IMR-90 (cell line): ENCODE measurements around the gene HBM. TPM values are rescaled to one million over a fixed set of nuclear protein-coding genes. Genes with fewer than 3 reads are reported as not detected.

ENCODE experiments used
- ATAC-seq: fragments of 200-7000 bp; cut with Tn5 transposase; 2 replicates; pipeline ENCODE4 v1.9.1; 2020; ENCODE audit warnings: low read depth, mild to moderate bottlenecking, moderate library complexity
- BruUV-seq: library from RNA; stranded (reverse); fragments of 400-500 nt; replicated peaks from 2 replicates; lab custom pipeline; 2021; lab: Mats Ljungman, UMichigan
- CTCF ChIA-PET: fragments of 300-600 bp; formaldehyde crosslinking; extraction: SDS; loops from one replicate; lab custom pipeline; 2021; ENCODE audit warnings: antibody characterized with exemption; lab: Yijun Ruan, JAX
- POLR2A ChIA-PET: fragments of 300-600 bp; sonication (Branson Sonifier 250); formaldehyde crosslinking; loops from one replicate; lab custom pipeline; 2022; ENCODE audit warnings: antibody characterized with exemption; ENCODE audit not compliant: unreplicated experiment; lab: Charles Lee
- DNase-seq: peaks from one replicate; pipeline ENCODE4 v3.0.0; 2013
- H2AFZ ChIP-seq: replicated peaks from 2 replicates; pipeline ENCODE3; 2013; ENCODE audit warnings: low read length, mild to moderate bottlenecking; ENCODE audit not compliant: poor library complexity
- H2AK5ac ChIP-seq: 2 replicates; pipeline ENCODE4 v1.6.1; 2013; ENCODE audit warnings: low read depth, low read length, inconsistent platforms
- H2AK9ac ChIP-seq: replicated peaks from 2 replicates; pipeline ENCODE3; 2013; ENCODE audit warnings: mild to moderate bottlenecking, low read depth, low read length, moderate library complexity; ENCODE audit not compliant: poor library complexity
- H2BK120ac ChIP-seq: 2 replicates; pipeline ENCODE4 v1.6.1; 2013; ENCODE audit warnings: low read depth, low read length, inconsistent platforms
- H2BK15ac ChIP-seq: 3 replicates; pipeline ENCODE4 v1.6.1; 2013; ENCODE audit warnings: low read depth, low read length, inconsistent platforms
- H2BK20ac ChIP-seq: 2 replicates; pipeline ENCODE4 v1.6.1; 2013; ENCODE audit warnings: low read depth, mild to moderate bottlenecking, inconsistent platforms, low read length, moderate library complexity
- H2BK5ac ChIP-seq: 2 replicates; pipeline ENCODE4 v1.6.1; 2013; ENCODE audit warnings: mild to moderate bottlenecking, low read depth, low read length, inconsistent platforms; ENCODE audit not compliant: poor library complexity, severe bottlenecking
- H3K14ac ChIP-seq: replicated peaks from 2 replicates; pipeline ENCODE4 v1.6.1; 2013; ENCODE audit warnings: low read depth, low read length, inconsistent platforms
- H3K18ac ChIP-seq: 2 replicates; pipeline ENCODE4 v1.6.1; 2013; ENCODE audit warnings: low read depth, low read length, control low read depth
- H3K23ac ChIP-seq: 2 replicates; pipeline ENCODE4 v1.6.1; 2013; ENCODE audit warnings: low read depth, low read length, inconsistent platforms
- H3K27ac ChIP-seq: 2 replicates; pipeline ENCODE4 v1.5.1; 2013; ENCODE audit warnings: mild to moderate bottlenecking, control low read depth, low read length; ENCODE audit not compliant: insufficient read depth
- H3K27me3 ChIP-seq: 2 replicates; pipeline ENCODE4 v1.6.1; 2013; ENCODE audit warnings: low read length; ENCODE audit not compliant: control insufficient read depth, insufficient read depth
- H3K36me3 ChIP-seq: 2 replicates; pipeline ENCODE4 v1.6.1; 2013; ENCODE audit warnings: low read length, mixed read lengths; ENCODE audit not compliant: control insufficient read depth, insufficient read depth
- H3K4ac ChIP-seq: 2 replicates; pipeline ENCODE4 v1.6.1; 2013; ENCODE audit warnings: low read depth, low read length, inconsistent platforms
- H3K4me1 ChIP-seq: 2 replicates; pipeline ENCODE4 v1.6.1; 2013; ENCODE audit warnings: low read length, mixed read lengths; ENCODE audit not compliant: control insufficient read depth, insufficient read depth
- H3K4me2 ChIP-seq: 2 replicates; pipeline ENCODE4 v1.6.1; 2013; ENCODE audit warnings: low read depth, mild to moderate bottlenecking, control low read depth, low read length, moderate library complexity
- H3K4me3 ChIP-seq: 2 replicates; pipeline ENCODE4 v1.5.1; 2013; ENCODE audit warnings: low read depth, mild to moderate bottlenecking, control low read depth, low read length, moderate library complexity; ENCODE audit not compliant: insufficient read depth
- H3K56ac ChIP-seq: 2 replicates; pipeline ENCODE4 v1.6.1; 2013; ENCODE audit warnings: low read length, inconsistent platforms; ENCODE audit not compliant: insufficient read depth; ENCODE audit errors: extremely low read depth
- H3K79me1 ChIP-seq, 2 experiments: 2 replicates each; pipeline ENCODE4 v1.6.1; 2013; ENCODE audit warnings: low read length in 2 of 2, inconsistent platforms in 1 of 2, low read depth in 1 of 2
- H3K9ac ChIP-seq: 2 replicates; pipeline ENCODE4 v1.6.1; 2013; ENCODE audit warnings: low read depth, low read length, control low read depth
- H3K9me1 ChIP-seq: 2 replicates; pipeline ENCODE4 v1.6.1; 2013; ENCODE audit warnings: low read length, inconsistent platforms; ENCODE audit not compliant: insufficient read depth
- H3K9me3 ChIP-seq: 2 replicates; pipeline ENCODE4 v1.6.1; 2013; ENCODE audit warnings: low read length; ENCODE audit not compliant: control insufficient read depth, insufficient read depth
- H4K20me1 ChIP-seq: 2 replicates; pipeline ENCODE4 v1.6.1; 2013; ENCODE audit warnings: low read length, inconsistent platforms; ENCODE audit not compliant: insufficient read depth
- H4K5ac ChIP-seq: 2 replicates; pipeline ENCODE4 v1.6.1; 2013; ENCODE audit warnings: mild to moderate bottlenecking, low read depth, low read length, control low read depth
- H4K8ac ChIP-seq, 2 experiments: 2 replicates each; pipeline ENCODE4 v1.6.1; 2013; ENCODE audit warnings: low read depth in 2 of 2, low read length in 2 of 2, control low read depth in 1 of 2, inconsistent platforms in 1 of 2
- H4K91ac ChIP-seq: 2 replicates; pipeline ENCODE4 v1.6.1; 2013; ENCODE audit warnings: low read depth, low read length, inconsistent platforms; ENCODE audit not compliant: insufficient read depth
- BHLHE40 ChIP-seq: fragments of 150-350 bp; IDR thresholded peaks from 2 replicates; pipeline ENCODE4 v1.6.1; 2016; ENCODE audit warnings: mild to moderate bottlenecking, low read depth, low read length
- CHD1 ChIP-seq: IDR thresholded peaks from 2 replicates; pipeline ENCODE4 v1.6.1; 2012; ENCODE audit warnings: low read depth, low read length, improper control_type of control experiment
- ELK1 ChIP-seq: fragments of 150-350 bp; IDR thresholded peaks from 2 replicates; pipeline ENCODE4 v1.6.1; 2016; ENCODE audit warnings: low read depth, mild to moderate bottlenecking, low read length, moderate library complexity, borderline replicate concordance
- FOS ChIP-seq: fragments of 150-350 bp; IDR thresholded peaks from 2 replicates; pipeline ENCODE4 v1.6.1; 2016; ENCODE audit warnings: low read depth, low read length
- MAFK ChIP-seq: IDR thresholded peaks from 2 replicates; pipeline ENCODE4 v1.6.1; 2012; ENCODE audit warnings: low read depth, low read length, improper control_type of control experiment
- MAZ ChIP-seq: IDR thresholded peaks from 2 replicates; pipeline ENCODE4 v1.6.1; 2012; ENCODE audit warnings: low read depth, mild to moderate bottlenecking, low read length, improper control_type of control experiment, moderate library complexity, borderline replicate concordance
- MXI1 ChIP-seq: IDR thresholded peaks from 2 replicates; pipeline ENCODE4 v1.6.1; 2012; ENCODE audit warnings: low read depth, mild to moderate bottlenecking, low read length, moderate library complexity, borderline replicate concordance
- POLR2A ChIP-seq: IDR thresholded peaks from 2 replicates; pipeline ENCODE4 v1.6.1; 2012; ENCODE audit warnings: mild to moderate bottlenecking, low read depth, low read length
- RAD21 ChIP-seq: IDR thresholded peaks from 2 replicates; pipeline ENCODE4 v1.6.1; 2012; ENCODE audit warnings: low read length, improper control_type of control experiment
- RCOR1 ChIP-seq: IDR thresholded peaks from 2 replicates; pipeline ENCODE4 v1.6.1; 2012; ENCODE audit warnings: mild to moderate bottlenecking, low read length, improper control_type of control experiment; ENCODE audit not compliant: insufficient replicate concordance
- SMC3 ChIP-seq: fragments of 150-350 bp; IDR thresholded peaks from 2 replicates; pipeline ENCODE4 v1.6.1; 2016; ENCODE audit warnings: low read depth, mild to moderate bottlenecking, antibody characterized with exemption, low read length, moderate library complexity
- USF2 ChIP-seq: fragments of 150-350 bp; IDR thresholded peaks from 2 replicates; pipeline ENCODE4 v1.6.1; 2017; ENCODE audit warnings: mild to moderate bottlenecking, antibody characterized with exemption, low read length, low read depth
- WGBS, 2 experiments: methylation state at CpG; one replicate each; pipeline versions ENCODE4 v1.1.5 to v1.1.7; 2013; ENCODE audit warnings: missing lambda C conversion rate in 2 of 2; ENCODE audit not compliant: insufficient read length in 1 of 2; ENCODE audit errors: extremely low coverage in 2 of 2; 5-methylcytosine and 5-hydroxymethylcytosine counted together
- dilution Hi-C: fragments of 300-500 bp; cut with HindIII; formaldehyde crosslinking; loops from one replicate; pipeline ENCODE4 v1.14.3; 2018; ENCODE audit warnings: low sequenced_read_pairs; ENCODE audit not compliant: unreplicated experiment
- in situ Hi-C: fragments of 300-500 bp; cut with MboI; formaldehyde crosslinking; loops from 3 replicates; pipeline ENCODE4 v1.14.3; 2019; ENCODE audit warnings: low sequenced_read_pairs, inconsistent platforms, mixed read lengths
- intact Hi-C: fragments of 100-400 bp; cut with micrococcal nuclease; formaldehyde crosslinking; loops from 2 replicates; pipeline ENCODE4 v1.10.0; 2022
- polyA plus RNA-seq, 3 experiments: library from polyadenylated mRNA; depleted of rRNA; stranded (reverse); fragments of >200 nt; gene quantifications; 2 replicates each; pipeline ENCODE4 v1.2.3, GENCODE V29; 2012; ENCODE audit warnings: low replicate concordance in 1 of 3
- total RNA-seq: library from RNA; depleted of rRNA; stranded (reverse); fragments of >200 nt; gene quantifications from 2 replicates; pipeline ENCODE4 v1.2.3, GENCODE V29; 2012
- TF ChIP-seq, protein P1 (sequence below): conservative IDR thresholded peaks from 2 replicates; pipeline ENCODE4 v1.5.1; 2012; ENCODE audit warnings: mild to moderate bottlenecking, low read depth, low read length, improper control_type of control experiment

HBM gene
- total and polyA plus RNA-seq, 2 of the 4 experiments (the other 2 are of a cell fraction): not detected

DNA sequence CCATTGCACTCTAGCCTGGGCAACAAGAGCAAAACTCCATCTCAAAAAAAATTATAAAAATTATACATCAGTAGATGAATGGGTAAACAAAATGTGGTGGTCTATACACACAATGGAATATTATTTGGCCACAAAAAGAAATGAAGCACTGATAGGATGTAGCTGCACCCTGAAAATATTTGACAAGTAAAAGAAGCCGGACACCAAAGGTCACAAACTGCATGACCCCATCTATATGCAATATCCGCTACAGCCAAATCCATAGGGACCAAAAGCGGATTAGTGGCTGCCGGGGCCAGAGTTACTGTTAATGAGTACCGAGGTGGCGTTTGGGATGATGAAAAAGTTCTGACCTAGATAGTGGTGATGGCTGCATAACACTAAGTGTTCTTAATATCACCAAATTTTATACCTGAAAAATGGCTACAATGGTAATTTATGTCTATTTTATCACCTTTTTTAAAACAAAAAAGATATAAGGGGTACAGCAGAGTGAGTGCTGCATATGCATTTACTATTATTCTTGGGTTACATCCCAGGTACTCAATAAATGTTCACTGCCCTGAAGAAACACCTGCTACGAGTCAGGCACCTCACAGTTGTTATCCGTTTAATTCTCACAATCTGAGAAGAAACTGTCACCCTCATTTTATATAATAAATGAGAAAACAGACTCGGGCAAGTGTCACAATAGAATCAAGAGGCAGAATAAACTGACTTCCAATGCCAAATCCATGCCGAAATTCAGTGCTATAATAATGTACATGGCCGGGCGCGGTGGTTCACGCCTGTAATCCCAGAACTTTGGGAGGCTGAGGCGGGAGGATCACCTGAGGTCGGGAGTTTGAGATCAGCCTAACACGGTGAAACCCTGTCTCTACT lies 13.7 kb downstream of the HBM start:
- no peak overlapping the region for H2AK5ac ChIP-seq
- H3K36me3 ChIP-seq: peaks cover 3% of the 10 kb centered on the region; the same call in 1 of the 2 replicates
- H4K91ac ChIP-seq: no peak overlapping the region
- ChIA-PET CTCF (interaction anchor here (1.0 kb wide), 1 partner anchor 75 kb away, joined by 5 read pairs; no protein-coding TSS in a partner anchor), POLR2A (no interaction called here)
- H3K56ac ChIP-seq: no peak overlapping the region
- peaks cover 18% of the 10 kb centered on the region for H4K20me1 ChIP-seq
- H3K4me2 ChIP-seq: 0 out of 2 replicates have a peak overlapping the region, but pooled peaks have one; percentile 55
- no peak overlapping the region for H2BK15ac ChIP-seq
- no peak overlapping the region for H3K4ac ChIP-seq
- no peak overlapping the region for H3K4me3 ChIP-seq
- H3K27ac ChIP-seq: no peak overlapping the region
- no peak overlapping the region for H3K23ac ChIP-seq
- intact Hi-C loops: loop anchor here (5.0 kb wide), 1 partner anchor 42 kb away; the partner anchor contains the start of gene NPRL3
- no peak overlapping the region for H3K9ac ChIP-seq
- no peak overlapping the region for H2BK120ac ChIP-seq
- peaks cover 5% of the 10 kb centered on the region; the same call in 1 of the 2 replicates for H3K4me1 ChIP-seq
- dilution Hi-C loops: no loop called here
- H3K9me1 ChIP-seq: no peaks in the 10 kb centered on the region
- no peak overlapping the region for H2AK9ac ChIP-seq
- ATAC-seq: no peak
- no TSS peak for BruUV-seq
- no peak overlapping the region for H3K14ac ChIP-seq
- 0 out of 2 replicates have a peak, but pooled peaks cover 2% of the 10 kb centered on the region for H3K9me3 ChIP-seq
- H2AFZ ChIP-seq: no peak overlapping the region
- H3K18ac ChIP-seq: no peak overlapping the region
- H4K8ac ChIP-seq: no peak overlapping the region
- no peak for DNase-seq
- 85% methylated on average over 5 of the region's 17 CpGs; no CpG with 5 or more reads in 1 of the 2 experiments for WGBS, 2 experiments
- 0 out of 4 replicates have a peak, but pooled peaks cover 0 to 4% of the 10 kb centered on the region in 2 experiments for H3K79me1 ChIP-seq
- H2BK5ac ChIP-seq: no peak overlapping the region
- in situ Hi-C loops: loop anchor here (5.0 kb wide), 1 partner anchor 72 kb away; no protein-coding TSS in a partner anchor
- H4K5ac ChIP-seq: no peak overlapping the region
- peaks cover 37% of the 10 kb centered on the region for H3K27me3 ChIP-seq
- H2BK20ac ChIP-seq: no peak overlapping the region
- no peak for TF ChIP-seq FOS
- no peak for TF ChIP-seq RCOR1
- no peak for TF ChIP-seq POLR2A
- TF ChIP-seq CHD1: no peak
- TF ChIP-seq BHLHE40: no peak
- TF ChIP-seq MAFK: no peak
- no peak for TF ChIP-seq SMC3
- no peak for TF ChIP-seq RAD21
- TF ChIP-seq USF2: no peak
- TF ChIP-seq, protein P1, sequence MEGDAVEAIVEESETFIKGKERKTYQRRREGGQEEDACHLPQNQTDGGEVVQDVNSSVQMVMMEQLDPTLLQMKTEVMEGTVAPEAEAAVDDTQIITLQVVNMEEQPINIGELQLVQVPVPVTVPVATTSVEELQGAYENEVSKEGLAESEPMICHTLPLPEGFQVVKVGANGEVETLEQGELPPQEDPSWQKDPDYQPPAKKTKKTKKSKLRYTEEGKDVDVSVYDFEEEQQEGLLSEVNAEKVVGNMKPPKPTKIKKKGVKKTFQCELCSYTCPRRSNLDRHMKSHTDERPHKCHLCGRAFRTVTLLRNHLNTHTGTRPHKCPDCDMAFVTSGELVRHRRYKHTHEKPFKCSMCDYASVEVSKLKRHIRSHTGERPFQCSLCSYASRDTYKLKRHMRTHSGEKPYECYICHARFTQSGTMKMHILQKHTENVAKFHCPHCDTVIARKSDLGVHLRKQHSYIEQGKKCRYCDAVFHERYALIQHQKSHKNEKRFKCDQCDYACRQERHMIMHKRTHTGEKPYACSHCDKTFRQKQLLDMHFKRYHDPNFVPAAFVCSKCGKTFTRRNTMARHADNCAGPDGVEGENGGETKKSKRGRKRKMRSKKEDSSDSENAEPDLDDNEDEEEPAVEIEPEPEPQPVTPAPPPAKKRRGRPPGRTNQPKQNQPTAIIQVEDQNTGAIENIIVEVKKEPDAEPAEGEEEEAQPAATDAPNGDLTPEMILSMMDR: no peak
- TF ChIP-seq MXI1: no peak
- no peak for TF ChIP-seq MAZ
- TF ChIP-seq ELK1: no peak
